KMS-11 (cell line): ENCODE results near the gene QPRT.
"Not testable (repeated sequence)": the region's sequence is repeated elsewhere in the genome, so short reads cannot be mapped to it uniquely, and the experiment has no call there.

Source experiments
- H2AFZ ChIP-seq: fragments of 200-600 bp; sonication (generic); 2 replicates; pipeline ENCODE4 v1.6.1; 2016; ENCODE audit warnings: antibody characterized with exemption, mixed run types, low read depth
- H3K27ac ChIP-seq: fragments of 200-600 bp; sonication (generic); 2 replicates; pipeline ENCODE4 v1.6.1; 2016; ENCODE audit warnings: mild to moderate bottlenecking, mixed run types
- H3K27me3 ChIP-seq: fragments of 200-600 bp; sonication (generic); 2 replicates; pipeline ENCODE4 v1.6.1; 2017; ENCODE audit warnings: mild to moderate bottlenecking, low read depth, mixed run types, moderate library complexity; ENCODE audit not compliant: insufficient read depth
- H3K36me3 ChIP-seq: fragments of 200-600 bp; sonication (generic); 2 replicates; pipeline ENCODE4 v1.6.1; 2017; ENCODE audit warnings: mild to moderate bottlenecking, mixed run types; ENCODE audit not compliant: insufficient read depth
- H3K4me1 ChIP-seq: fragments of 200-600 bp; sonication (generic); 2 replicates; pipeline ENCODE4 v1.6.1; 2016; ENCODE audit warnings: mild to moderate bottlenecking, low read depth, mixed run types; ENCODE audit not compliant: poor library complexity, severe bottlenecking
- H3K4me2 ChIP-seq: fragments of 200-600 bp; sonication (generic); 2 replicates; pipeline ENCODE4 v1.7.0; 2016; ENCODE audit warnings: mild to moderate bottlenecking, mixed run types
- H3K4me3 ChIP-seq: fragments of 200-600 bp; sonication (generic); IDR thresholded peaks from 2 replicates; pipeline ENCODE4 v1.6.1; 2017; ENCODE audit warnings: low read depth, low read length, mixed read lengths; ENCODE audit not compliant: insufficient read depth
- H3K79me2 ChIP-seq: fragments of 200-600 bp; sonication (generic); 2 replicates; pipeline ENCODE4 v1.6.1; 2016; ENCODE audit warnings: low read depth, mixed run types; ENCODE audit not compliant: insufficient read depth
- H3K9ac ChIP-seq: fragments of 200-600 bp; sonication (generic); 2 replicates; pipeline ENCODE4 v1.6.1; 2016; ENCODE audit warnings: mild to moderate bottlenecking, mixed run types
- H4K20me1 ChIP-seq: fragments of 200-600 bp; sonication (generic); 2 replicates; pipeline ENCODE4 v1.6.1; 2016; ENCODE audit warnings: mild to moderate bottlenecking, mixed run types; ENCODE audit not compliant: insufficient read depth
- TF ChIP-seq, protein P1 (sequence below): fragments of 200-600 bp; sonication (generic); conservative IDR thresholded peaks from 2 replicates; pipeline ENCODE4 v1.6.1; 2017; ENCODE audit warnings: low read depth, mild to moderate bottlenecking, antibody characterized with exemption, low read length, moderate library complexity, mixed read lengths

Gene QPRT

GRCh38 chr16:29678691-29679267 lies at the start of gene QPRT:
QPRT (plus strand) TSS chr16:29679180; CDS start chr16:29679198, 18 bp downstream.
- Histone ChIP-seq H3K4me2 (no peak within 1 kb of the TSS), H3K9ac (no peak within 1 kb of the TSS), H3K4me1 (peaks cover 4% of the 10 kb centered on the region), H3K27me3 (no peaks in the 10 kb centered on the region), H4K20me1 (no peaks in the 10 kb centered on the region), H3K79me2 (no peaks in the 10 kb centered on the region), H3K4me3 (no peak within 1 kb of the TSS), H3K36me3 (no peaks in the 10 kb centered on the region), H2AFZ (no peak within 1 kb of the TSS), H3K27ac (no peak within 1 kb of the TSS)
- TF ChIP-seq, protein P1, sequence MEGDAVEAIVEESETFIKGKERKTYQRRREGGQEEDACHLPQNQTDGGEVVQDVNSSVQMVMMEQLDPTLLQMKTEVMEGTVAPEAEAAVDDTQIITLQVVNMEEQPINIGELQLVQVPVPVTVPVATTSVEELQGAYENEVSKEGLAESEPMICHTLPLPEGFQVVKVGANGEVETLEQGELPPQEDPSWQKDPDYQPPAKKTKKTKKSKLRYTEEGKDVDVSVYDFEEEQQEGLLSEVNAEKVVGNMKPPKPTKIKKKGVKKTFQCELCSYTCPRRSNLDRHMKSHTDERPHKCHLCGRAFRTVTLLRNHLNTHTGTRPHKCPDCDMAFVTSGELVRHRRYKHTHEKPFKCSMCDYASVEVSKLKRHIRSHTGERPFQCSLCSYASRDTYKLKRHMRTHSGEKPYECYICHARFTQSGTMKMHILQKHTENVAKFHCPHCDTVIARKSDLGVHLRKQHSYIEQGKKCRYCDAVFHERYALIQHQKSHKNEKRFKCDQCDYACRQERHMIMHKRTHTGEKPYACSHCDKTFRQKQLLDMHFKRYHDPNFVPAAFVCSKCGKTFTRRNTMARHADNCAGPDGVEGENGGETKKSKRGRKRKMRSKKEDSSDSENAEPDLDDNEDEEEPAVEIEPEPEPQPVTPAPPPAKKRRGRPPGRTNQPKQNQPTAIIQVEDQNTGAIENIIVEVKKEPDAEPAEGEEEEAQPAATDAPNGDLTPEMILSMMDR, result no peak

DNA sequence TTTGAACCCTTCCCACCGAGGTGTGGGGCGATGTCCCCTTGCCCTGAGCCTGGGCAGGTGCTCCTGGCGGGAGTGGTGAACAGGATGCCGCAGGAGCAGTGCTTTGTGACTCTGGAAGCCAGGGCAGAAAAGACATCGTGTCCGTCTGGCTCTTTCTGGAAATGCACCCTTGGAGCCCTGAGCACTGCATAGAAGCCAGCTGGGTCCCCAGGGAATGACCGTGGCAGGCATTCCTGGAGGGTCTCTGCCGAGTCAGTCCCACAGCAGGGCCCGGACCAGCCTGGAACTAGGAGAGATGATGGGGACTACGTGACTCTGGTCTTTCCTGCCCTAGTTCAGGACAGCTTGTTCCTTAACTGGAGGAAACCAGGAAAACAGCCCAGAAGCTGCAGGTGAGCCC lies 49.7 kb upstream of the QPRT start:
- H3K4me1 ChIP-seq, H3K79me2 ChIP-seq, H3K4me2 ChIP-seq, H2AFZ ChIP-seq, H3K9ac ChIP-seq, H3K27me3 ChIP-seq, H3K4me3 ChIP-seq, H4K20me1 ChIP-seq, H3K36me3 ChIP-seq, H3K27ac ChIP-seq: not testable (repeated sequence)

GRCh38 chr16:29631658-29632057 lies 47.3 kb upstream of the QPRT start:
- not testable (repeated sequence) for H3K4me3 ChIP-seq, H3K36me3 ChIP-seq, H3K27me3 ChIP-seq, H3K4me1 ChIP-seq, H2AFZ ChIP-seq, H3K27ac ChIP-seq, H3K79me2 ChIP-seq, H3K4me2 ChIP-seq, H4K20me1 ChIP-seq, H3K9ac ChIP-seq

DNA sequence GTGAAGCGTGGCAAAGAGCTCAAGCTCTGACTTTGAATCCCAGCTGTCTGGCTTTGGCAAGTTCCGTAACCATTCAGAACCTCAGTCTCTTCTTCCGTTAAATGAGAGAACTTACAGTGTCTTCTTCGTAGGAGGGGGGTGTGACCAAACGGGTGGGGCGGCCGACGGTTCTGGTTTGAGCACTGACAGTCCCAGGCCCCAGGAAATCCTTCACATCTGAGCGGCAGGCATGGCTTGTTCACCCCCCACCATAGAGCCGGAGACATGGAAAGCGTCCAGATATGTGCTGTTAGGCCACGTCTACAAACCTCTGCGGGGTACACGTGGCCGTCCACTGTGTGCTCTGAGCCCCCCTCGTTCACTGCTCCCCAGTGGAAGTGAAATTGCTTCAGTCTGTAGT lies 43.1 kb upstream of the QPRT start:
- H2AFZ ChIP-seq, H3K27me3 ChIP-seq, H3K4me3 ChIP-seq, H4K20me1 ChIP-seq, H3K79me2 ChIP-seq, H3K4me2 ChIP-seq, H3K36me3 ChIP-seq, H3K4me1 ChIP-seq, H3K27ac ChIP-seq, H3K9ac ChIP-seq: not testable (repeated sequence)

GRCh38 chr16:29636368-29636767 lies 42.6 kb upstream of the QPRT start:
- not testable (repeated sequence) for H4K20me1 ChIP-seq, H3K4me2 ChIP-seq

DNA sequence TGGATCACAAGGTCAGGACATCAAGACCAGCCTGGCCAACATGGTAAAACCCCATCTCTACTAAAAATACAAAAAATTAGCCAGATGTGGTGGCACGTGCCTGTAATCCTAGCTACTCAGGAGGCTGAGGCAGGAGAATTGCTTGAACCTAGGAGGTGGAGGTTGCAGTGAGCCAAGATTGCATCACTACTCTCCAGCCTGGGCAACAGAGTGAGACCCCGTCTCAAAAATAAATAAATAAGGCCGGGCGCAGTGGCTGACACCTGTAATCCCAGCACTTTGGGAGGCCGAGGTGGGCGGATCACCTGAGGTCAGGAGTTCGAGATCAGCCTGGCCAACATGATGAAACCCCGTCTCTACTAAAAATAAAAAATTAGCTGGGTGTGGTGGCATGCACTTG lies 40.2 kb upstream of the QPRT start:
- not testable (repeated sequence) for H3K4me1 ChIP-seq, H3K27ac ChIP-seq, H4K20me1 ChIP-seq, H2AFZ ChIP-seq, H3K4me2 ChIP-seq, H3K4me3 ChIP-seq, H3K27me3 ChIP-seq, H3K36me3 ChIP-seq, H3K9ac ChIP-seq, H3K79me2 ChIP-seq

More at GRCh38 chr16:29636368-29636767, 42.6 kb upstream of the QPRT start:
- not testable (repeated sequence) for H3K36me3 ChIP-seq, H3K9ac ChIP-seq, H2AFZ ChIP-seq, H3K27ac ChIP-seq, H3K4me3 ChIP-seq, H3K27me3 ChIP-seq, H3K4me1 ChIP-seq, H3K79me2 ChIP-seq

DNA sequence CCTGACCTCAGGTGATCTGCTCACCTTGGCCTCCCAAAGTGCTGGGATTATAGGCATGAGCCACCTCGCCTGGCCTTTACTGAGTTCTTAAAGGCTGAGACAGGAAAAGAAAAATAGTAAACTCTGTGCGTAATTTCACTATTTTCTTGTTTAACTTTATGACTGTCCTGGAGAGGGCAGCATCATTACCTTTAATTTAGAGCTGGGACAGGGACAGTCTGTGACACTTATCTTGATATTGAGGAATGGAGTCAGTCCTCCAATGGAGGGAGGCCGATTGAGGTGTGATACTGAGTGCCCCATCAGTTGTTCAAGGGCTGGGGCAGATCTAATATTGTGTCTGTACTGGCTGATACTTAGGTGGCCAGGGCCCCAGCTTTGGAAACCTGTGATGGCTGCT lies 37.4 kb upstream of the QPRT start:
- H3K9ac ChIP-seq, result no peak overlapping the region
- TF ChIP-seq, protein P1, result no peak
- H3K27me3 ChIP-seq, result no peaks in the 10 kb centered on the region
- H3K4me2 ChIP-seq, result no peak overlapping the region
- H3K27ac ChIP-seq, result no peak overlapping the region
- H3K4me1 ChIP-seq, result no peaks in the 10 kb centered on the region
- no peaks in the 10 kb centered on the region for H3K36me3 ChIP-seq
- H3K4me3 ChIP-seq, result no peak overlapping the region
- no peaks in the 10 kb centered on the region for H3K79me2 ChIP-seq
- H2AFZ ChIP-seq, result no peak overlapping the region
- H4K20me1 ChIP-seq, result no peaks in the 10 kb centered on the region
